Smooth muscle cell (in vitro differentiated cells): ENCODE measurements around the gene SPATA20. TPM values are rescaled to one million over a fixed set of nuclear protein-coding genes. Genes with fewer than 3 reads are reported as not detected.
A peak's percentile ranks its signal among the peaks of the same experiment; 100 is the strongest.

Source experiments
- DNase-seq: peaks from one replicate; lab custom pipeline; 2025; ENCODE audit not compliant: unreplicated experiment; lab: John Stamatoyannopoulos, UW
- H2AFZ ChIP-seq: fragments of 200-600 bp; sonication (generic); 2 replicates; pipeline ENCODE4 v1.6.0; 2016; ENCODE audit warnings: antibody characterized with exemption, low read depth, mild to moderate bottlenecking
- H3F3A ChIP-seq: fragments of 200-600 bp; sonication (generic); 2 replicates; pipeline ENCODE4 v1.6.0; 2017; ENCODE audit warnings: antibody characterized with exemption, low read depth
- H3K27ac ChIP-seq: fragments of 200-600 bp; sonication (generic); 2 replicates; pipeline ENCODE4 v1.5.1; 2016; ENCODE audit warnings: low read depth, mild to moderate bottlenecking
- H3K27me3 ChIP-seq: fragments of 200-600 bp; sonication (generic); 2 replicates; pipeline ENCODE4 v1.6.1; 2016; ENCODE audit warnings: low read depth, mild to moderate bottlenecking
- H3K36me3 ChIP-seq: fragments of 200-600 bp; sonication (generic); 2 replicates; pipeline ENCODE4 v1.5.1; 2016; ENCODE audit warnings: low read depth
- H3K4me1 ChIP-seq: fragments of 200-600 bp; sonication (generic); 2 replicates; pipeline ENCODE4 v1.5.1; 2016; ENCODE audit warnings: low read depth
- H3K4me2 ChIP-seq: fragments of 200-600 bp; sonication (generic); 2 replicates; pipeline ENCODE4 v1.6.0; 2016; ENCODE audit warnings: mild to moderate bottlenecking
- H3K4me3 ChIP-seq: fragments of 200-600 bp; sonication (generic); 2 replicates; pipeline ENCODE4 v1.5.1; 2016; ENCODE audit warnings: mild to moderate bottlenecking
- H3K79me2 ChIP-seq: fragments of 200-600 bp; sonication (generic); 2 replicates; pipeline ENCODE4 v1.6.0; 2016; ENCODE audit warnings: low read depth, mild to moderate bottlenecking
- H3K9ac ChIP-seq: fragments of 200-600 bp; sonication (generic); 2 replicates; pipeline ENCODE4 v1.6.0; 2016; ENCODE audit warnings: low read depth
- H3K9me3 ChIP-seq: fragments of 200-600 bp; sonication (generic); replicated peaks from 2 replicates; pipeline ENCODE4 v1.5.1; 2016; ENCODE audit warnings: low read depth
- H4K20me1 ChIP-seq: fragments of 200-600 bp; sonication (generic); 2 replicates; pipeline ENCODE4 v1.6.0; 2016; ENCODE audit warnings: low read depth
- CTCF ChIP-seq: fragments of 200-600 bp; sonication (generic); IDR thresholded peaks from 2 replicates; pipeline ENCODE4 v1.5.1; 2017; ENCODE audit warnings: borderline replicate concordance, mild to moderate bottlenecking, antibody characterized with exemption; ENCODE audit not compliant: insufficient read depth, poor library complexity, severe bottlenecking
- WGBS: methylation state at CpG from one replicate; pipeline ENCODE4 v1.1.7; 2016; ENCODE audit warnings: low lambda C conversion rate; 5-methylcytosine and 5-hydroxymethylcytosine counted together
- polyA plus RNA-seq: library from polyadenylated mRNA; unstranded; fragments of >200 nt; fragmentation: Nextera tagmentation; extraction: Ambion mirVana; gene quantifications from 2 replicates; pipeline ENCODE4 v1.2.1, GENCODE V29; 2016
- total RNA-seq: library from RNA; depleted of rRNA; stranded (reverse); fragments of >200 nt; gene quantifications from 2 replicates; pipeline ENCODE4 v1.2.3, GENCODE V29; 2014

Gene SPATA20
- total RNA-seq (62.7 and 107 TPM in 2 replicates), polyA plus RNA-seq (61.0 and 64.2 TPM in 2 replicates)

- 4% methylated on average over 31 of the region's 42 CpGs for WGBS
Measured at GRCh38 chr17:50547035-50547735, at the start of gene SPATA20. SPATA20 (plus strand) TSS chr17:50547174; CDS start chr17:50547209, 35 bp downstream.

DNA sequence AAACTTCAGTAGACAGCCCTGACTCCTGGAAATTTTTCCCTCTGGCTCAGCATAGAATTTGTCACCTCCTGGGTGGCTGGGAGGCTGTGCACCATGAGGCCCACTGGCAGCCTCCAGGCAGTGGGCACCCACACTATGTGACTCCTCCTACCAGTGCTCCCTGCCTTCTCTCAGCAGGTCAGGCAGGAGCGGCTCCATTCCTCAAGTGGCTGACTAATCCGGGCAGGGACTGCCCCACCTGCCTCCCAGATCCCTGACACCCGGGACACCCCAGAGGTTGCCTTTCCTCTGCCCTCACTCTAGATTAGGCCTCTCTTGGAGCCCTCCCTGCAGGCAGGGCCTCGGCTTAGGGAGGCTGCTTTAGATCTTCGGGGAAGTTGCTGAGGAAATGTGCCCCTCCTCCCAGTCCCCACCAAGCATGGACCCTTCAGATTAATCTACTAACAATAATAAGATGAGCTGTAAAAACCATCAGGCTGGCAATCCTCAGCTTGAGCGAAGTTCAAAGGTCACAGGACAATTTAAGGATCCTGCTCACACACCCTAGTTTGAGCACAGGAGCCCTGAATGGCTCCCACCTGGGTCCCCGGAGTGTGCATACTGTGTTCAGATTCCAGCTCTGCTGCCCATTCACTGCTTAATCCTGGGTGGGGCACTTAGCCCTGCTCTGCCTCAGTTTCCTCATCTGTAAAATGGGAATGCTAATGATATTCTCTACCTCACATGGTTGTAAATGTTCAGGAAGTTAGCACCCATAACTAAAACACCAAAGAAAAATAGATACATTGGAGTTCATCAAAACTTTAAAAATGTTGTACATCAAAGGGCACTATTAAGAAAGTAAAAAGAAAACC is 48.7 kb upstream of the SPATA20 start:
- WGBS: 65% methylated on average over 7 of the region's 7 CpGs
- H3K27ac ChIP-seq: peak overlapping the region; percentile 31
- no peaks in the 10 kb centered on the region for H4K20me1 ChIP-seq
- peaks cover 8% of the 10 kb centered on the region for H3F3A ChIP-seq
- no peaks in the 10 kb centered on the region for H3K36me3 ChIP-seq
- no peaks in the 10 kb centered on the region for H3K27me3 ChIP-seq
- no peak for DNase-seq
- H3K9ac ChIP-seq: no peak overlapping the region
- no peak overlapping the region for H3K4me3 ChIP-seq
- no peak overlapping the region for H3K4me2 ChIP-seq
- H2AFZ ChIP-seq: no peak overlapping the region
- TF ChIP-seq CTCF: no peak
- H3K4me1 ChIP-seq: peaks cover 15% of the 10 kb centered on the region
- no peaks in the 10 kb centered on the region for H3K9me3 ChIP-seq
- H3K79me2 ChIP-seq: no peaks in the 10 kb centered on the region

More at GRCh38 chr17:50547035-50547735, at the start of gene SPATA20:
- Histone ChIP-seq H3K27me3 (no peaks in the 10 kb centered on the region), H2AFZ (peak within 1 kb of the TSS; percentile 72), H3F3A (no peaks in the 10 kb centered on the region), H3K9ac (peak within 1 kb of the TSS; percentile 5), H3K9me3 (no peaks in the 10 kb centered on the region), H3K4me2 (peak within 1 kb of the TSS; percentile 90), H4K20me1 (no peaks in the 10 kb centered on the region), H3K79me2 (no peaks in the 10 kb centered on the region), H3K4me1 (peaks cover 13% of the 10 kb centered on the region), H3K36me3 (no peaks in the 10 kb centered on the region), H3K27ac (no peak within 1 kb of the TSS), H3K4me3 (peak within 1 kb of the TSS; percentile 54)
- TF ChIP-seq CTCF: peak; percentile 93
- peak; percentile 61 for DNase-seq

- Histone ChIP-seq H3K4me2 (no peak overlapping the region), H3K9ac (no peak overlapping the region), H3F3A (peaks cover 8% of the 10 kb centered on the region), H4K20me1 (no peaks in the 10 kb centered on the region), H3K4me1 (peaks cover 25% of the 10 kb centered on the region), H3K79me2 (no peaks in the 10 kb centered on the region), H3K27ac (peak overlapping the region; percentile 69), H3K9me3 (no peaks in the 10 kb centered on the region), H3K4me3 (no peak overlapping the region), H3K36me3 (no peaks in the 10 kb centered on the region), H3K27me3 (no peaks in the 10 kb centered on the region), H2AFZ (no peak overlapping the region)
- no peak for TF ChIP-seq CTCF
- no peak for DNase-seq
Measured at GRCh38 chr17:50499270-50499669, 47.7 kb upstream of the SPATA20 start.
